ENCODE results near the gene CCDC175.

The CCDC175 gene

GRCh38 chr14:59481407-59481806 is 95.2 kb downstream of the CCDC175 start:
- no peak for DNase-seq

GRCh38 chr14:59480166-59480565 is 96.4 kb downstream of the CCDC175 start:
- DNase-seq, result no peak

- no peak for DNase-seq
Observed at GRCh38 chr14:59478540-59478939, 98.1 kb downstream of the CCDC175 start.

- DNase-seq, result no peak
Observed at GRCh38 chr14:59475709-59476108, 100.9 kb downstream of the CCDC175 start.

GRCh38 chr14:59474172-59474571 is 102.4 kb downstream of the CCDC175 start:
- no peak for DNase-seq

GRCh38 chr14:59465316-59466135 is 111.1 kb downstream of the CCDC175 start, which contains the start of gene GPR135:
Gene GPR135 (minus strand): TSS chr14:59465380. CDS start chr14:59465226, 154 bp downstream.
- DNase-seq, result no peak

GRCh38 chr14:59464486-59465315 is 111.9 kb downstream of the CCDC175 start:
- no peak for DNase-seq

- no peak for DNase-seq
Observed at GRCh38 chr14:59463787-59464485, 112.7 kb downstream of the CCDC175 start.

GRCh38 chr14:59461891-59462290 is 114.7 kb downstream of the CCDC175 start:
- DNase-seq, result no peak

GRCh38 chr14:59460378-59460777 is 116.2 kb downstream of the CCDC175 start:
- DNase-seq, result no peak

GRCh38 chr14:59458486-59458885 is 118.1 kb downstream of the CCDC175 start:
- no peak for DNase-seq

- DNase-seq, result no peak
Observed at GRCh38 chr14:59455411-59455810, 121.2 kb downstream of the CCDC175 start.
